Endothelial cell of umbilical vein (primary cell): ENCODE measurements around the gene PLEKHA8.

Experiments used
- EZH2 ChIP-seq: IDR thresholded peaks from 2 replicates; pipeline ENCODE4 v1.6.1; 2012; ENCODE audit warnings: borderline replicate concordance, low read depth, mild to moderate bottlenecking, moderate library complexity, low read length, inconsistent platforms; ENCODE audit not compliant: severe bottlenecking
- FOS ChIP-seq: IDR thresholded peaks from 2 replicates; pipeline ENCODE4 v1.6.1; 2011; ENCODE audit warnings: mild to moderate bottlenecking, low read length, moderate library complexity, borderline replicate concordance; ENCODE audit not compliant: insufficient read depth
- MYC ChIP-seq: IDR thresholded peaks from one replicate; pipeline ENCODE4 v1.6.1; 2011; ENCODE audit warnings: mild to moderate bottlenecking, low read depth, low read length
- POLR2A ChIP-seq: IDR thresholded peaks from 2 replicates; pipeline ENCODE4 v1.6.1; 2012; ENCODE audit warnings: low read depth, mild to moderate bottlenecking, control low read depth, low read length
- POLR2AphosphoS5 ChIP-seq: IDR thresholded peaks from 2 replicates; pipeline ENCODE4 v1.6.1; 2012; ENCODE audit warnings: low read depth, mild to moderate bottlenecking, control low read depth, low read length, moderate library complexity; ENCODE audit not compliant: insufficient read depth
- TF ChIP-seq, protein P1 (sequence below), 2 donors: IDR thresholded peaks; 1 replicate in 1 of 2; 2 replicates in 1 of 2; pipeline ENCODE4 v1.5.1; 2011; ENCODE audit warnings: low read length in 2 of 2, mild to moderate bottlenecking in 2 of 2, moderate library complexity in 2 of 2, control low read depth in 1 of 2, inconsistent platforms in 1 of 2, low read depth in 1 of 2; ENCODE audit not compliant: insufficient read depth in 1 of 2; ENCODE audit errors: extremely low read depth in 1 of 2
- TF ChIP-seq, protein P2 (sequence below): IDR thresholded peaks from 2 replicates; pipeline ENCODE4 v1.6.1; 2011; ENCODE audit not compliant: insufficient read depth, insufficient read length

GRCh38 chr7:30139836-30140384, 111.7 kb downstream of the PLEKHA8 start:
- TF ChIP-seq, protein P1, sequence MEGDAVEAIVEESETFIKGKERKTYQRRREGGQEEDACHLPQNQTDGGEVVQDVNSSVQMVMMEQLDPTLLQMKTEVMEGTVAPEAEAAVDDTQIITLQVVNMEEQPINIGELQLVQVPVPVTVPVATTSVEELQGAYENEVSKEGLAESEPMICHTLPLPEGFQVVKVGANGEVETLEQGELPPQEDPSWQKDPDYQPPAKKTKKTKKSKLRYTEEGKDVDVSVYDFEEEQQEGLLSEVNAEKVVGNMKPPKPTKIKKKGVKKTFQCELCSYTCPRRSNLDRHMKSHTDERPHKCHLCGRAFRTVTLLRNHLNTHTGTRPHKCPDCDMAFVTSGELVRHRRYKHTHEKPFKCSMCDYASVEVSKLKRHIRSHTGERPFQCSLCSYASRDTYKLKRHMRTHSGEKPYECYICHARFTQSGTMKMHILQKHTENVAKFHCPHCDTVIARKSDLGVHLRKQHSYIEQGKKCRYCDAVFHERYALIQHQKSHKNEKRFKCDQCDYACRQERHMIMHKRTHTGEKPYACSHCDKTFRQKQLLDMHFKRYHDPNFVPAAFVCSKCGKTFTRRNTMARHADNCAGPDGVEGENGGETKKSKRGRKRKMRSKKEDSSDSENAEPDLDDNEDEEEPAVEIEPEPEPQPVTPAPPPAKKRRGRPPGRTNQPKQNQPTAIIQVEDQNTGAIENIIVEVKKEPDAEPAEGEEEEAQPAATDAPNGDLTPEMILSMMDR (IDR thresholded peaks at IDR 0.05; ENCODE audit: extremely low read depth in 1 of 2, insufficient read depth in 1 of 2, low read depth in 1 of 2, low read length in 2 of 2) = no peak
- no peak for TF ChIP-seq POLR2AphosphoS5
- TF ChIP-seq MYC = no peak
- TF ChIP-seq POLR2A = no peak
- TF ChIP-seq, protein P2, sequence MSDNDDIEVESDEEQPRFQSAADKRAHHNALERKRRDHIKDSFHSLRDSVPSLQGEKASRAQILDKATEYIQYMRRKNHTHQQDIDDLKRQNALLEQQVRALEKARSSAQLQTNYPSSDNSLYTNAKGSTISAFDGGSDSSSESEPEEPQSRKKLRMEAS = no peak
- no peak for TF ChIP-seq EZH2
- no peak for TF ChIP-seq FOS
